Measurements from ENCODE around the gene TCF3. TPM values are rescaled to one million over a fixed set of nuclear protein-coding genes. Genes with fewer than 3 reads are reported as not detected.

TCF3 gene
- total RNA-seq, 1 experiment from 2014 or later, result 304 TPM

- Histone ChIP-seq H2BK5ac (ENCODE audit: insufficient read length, low read length) (no peak overlapping the region), H3K27me3 (ENCODE audit: insufficient read depth, low read length) (no peaks in the 10 kb centered on the region), H2AK5ac (ENCODE audit: insufficient read length, low read length) (no peak overlapping the region), H3K9me3 (ENCODE audit: control insufficient read depth, low read depth, low read length) (no peaks in the 10 kb centered on the region), H3K9ac (ENCODE audit: extremely low read depth, insufficient read length, low read length) (no peak overlapping the region), H3K4ac (ENCODE audit: low read depth, low read length) (no peak overlapping the region), H3K27ac (ENCODE audit: insufficient read length, low read depth, low read length) (no peak overlapping the region), H3K23ac (ENCODE audit: insufficient read length, low read depth, low read length) (no peak overlapping the region), H3K14ac (ENCODE audit: insufficient read depth, low read length) (no peak overlapping the region), H3K4me2 (ENCODE audit: insufficient read depth, insufficient read length, low read length) (no peak overlapping the region), H4K8ac (replicated peaks; ENCODE audit: insufficient read length, low read depth, low read length) (no peak overlapping the region), H2AFZ (ENCODE audit: low read length) (no peak overlapping the region), H3K79me1 (ENCODE audit: insufficient read depth, low read depth, low read length, poor library complexity, severe bottlenecking) (no peaks in the 10 kb centered on the region), H4K91ac (ENCODE audit: insufficient read length, low read depth, low read length) (no peak overlapping the region), H3T11ph (ENCODE audit: low read length) (no peak overlapping the region), H3K4me1 (ENCODE audit: insufficient read depth, low read length) (no peaks in the 10 kb centered on the region), H3K56ac (ENCODE audit: insufficient read length, low read depth, low read length) (no peak overlapping the region), H2BK15ac (ENCODE audit: low read depth, low read length) (no peak overlapping the region), H3K23me2 (ENCODE audit: insufficient read length, low read depth, low read length, poor library complexity, severe bottlenecking) (no peaks in the 10 kb centered on the region), H3K79me2 (ENCODE audit: insufficient read depth, low read length) (no peaks in the 10 kb centered on the region), H2BK120ac (ENCODE audit: low read depth, low read length, poor library complexity, severe bottlenecking) (no peak overlapping the region), H2BK20ac (ENCODE audit: low read depth, low read length, poor library complexity, severe bottlenecking) (no peak overlapping the region), H4K20me1 (ENCODE audit: control insufficient read depth, insufficient read depth, insufficient read length) (no peaks in the 10 kb centered on the region), H3K18ac (ENCODE audit: insufficient read length, low read depth, low read length) (no peak overlapping the region), H2BK12ac (ENCODE audit: insufficient read length, low read depth, low read length) (no peak overlapping the region), H4K5ac (ENCODE audit: insufficient read length, low read depth, low read length) (no peak overlapping the region)
- Mint-ChIP-seq H3K27me3 (ENCODE audit: low read depth) (no peaks in the 10 kb centered on the region), H3K27ac (no peak overlapping the region; a peak in 1 of 7 replicates), H3K36me3 (ENCODE audit: insufficient read depth in 1 of 3, low read depth in 3 of 3) (peaks cover 42 to 74% (median 69%) of the 10 kb centered on the region in 3 experiments; a peak in 6 of 7 replicates), H3K4me1 (peaks cover 0 to 5% of the 10 kb centered on the region in 2 experiments; a peak in 2 of 4 replicates), H3K9me3 (no peaks in the 10 kb centered on the region), H3K4me3 (no peak overlapping the region)
- no peak for TF ChIP-seq CTCF (conservative IDR thresholded peaks at IDR 0.05)
- no CpG with 5 or more reads among the region's 39 CpGs for WGBS (ENCODE audit: extremely low coverage, insufficient read length, low lambda C conversion rate)
- no peak for DNase-seq
These were observed 40.0 kb downstream of the TCF3 start for GRCh38 chr19:1612114-1613086.

Measured in H9 (cell line).